Measurements from ENCODE around the gene GAS7. TPM values are rescaled to one million over a fixed set of nuclear protein-coding genes. Genes with fewer than 3 reads are reported as not detected.

GAS7 gene
- total and polyA plus RNA-seq, 2 experiments from 2014 or later, result 25.8 to 27.3 TPM

DNA sequence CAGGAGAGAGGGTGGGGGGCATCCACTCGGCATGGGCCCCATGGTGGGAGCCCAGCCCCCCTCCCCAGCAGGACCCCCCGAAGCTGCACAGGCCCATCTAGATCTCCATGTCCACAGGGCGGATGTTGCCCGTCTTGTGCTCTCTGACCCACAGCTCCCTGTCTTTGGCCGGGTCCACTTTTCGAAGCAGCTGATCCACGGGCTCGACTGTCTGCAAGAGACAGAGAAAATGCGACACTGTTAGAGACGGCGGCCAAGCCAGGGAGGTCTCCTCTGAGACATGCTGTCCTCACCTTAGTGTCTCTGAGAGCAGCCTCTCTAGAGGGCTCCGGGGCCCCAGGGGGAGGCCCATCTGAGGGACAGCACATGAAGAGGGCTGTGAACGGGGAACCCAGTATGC lies 281.3 kb downstream of the GAS7 start:
- H3K36me3 ChIP-seq (replicated peaks; ENCODE audit: insufficient read depth, low read depth), result no peaks in the 10 kb centered on the region
- TF ChIP-seq EZH2 (IDR thresholded peaks at IDR 0.05; ENCODE audit: borderline replicate concordance) (no peak), EZH2phosphoT487 (IDR thresholded peaks at IDR 0.05; ENCODE audit: low read depth, severe bottlenecking, unreplicated experiment) (no peak)
- TF ChIP-seq, protein P1, sequence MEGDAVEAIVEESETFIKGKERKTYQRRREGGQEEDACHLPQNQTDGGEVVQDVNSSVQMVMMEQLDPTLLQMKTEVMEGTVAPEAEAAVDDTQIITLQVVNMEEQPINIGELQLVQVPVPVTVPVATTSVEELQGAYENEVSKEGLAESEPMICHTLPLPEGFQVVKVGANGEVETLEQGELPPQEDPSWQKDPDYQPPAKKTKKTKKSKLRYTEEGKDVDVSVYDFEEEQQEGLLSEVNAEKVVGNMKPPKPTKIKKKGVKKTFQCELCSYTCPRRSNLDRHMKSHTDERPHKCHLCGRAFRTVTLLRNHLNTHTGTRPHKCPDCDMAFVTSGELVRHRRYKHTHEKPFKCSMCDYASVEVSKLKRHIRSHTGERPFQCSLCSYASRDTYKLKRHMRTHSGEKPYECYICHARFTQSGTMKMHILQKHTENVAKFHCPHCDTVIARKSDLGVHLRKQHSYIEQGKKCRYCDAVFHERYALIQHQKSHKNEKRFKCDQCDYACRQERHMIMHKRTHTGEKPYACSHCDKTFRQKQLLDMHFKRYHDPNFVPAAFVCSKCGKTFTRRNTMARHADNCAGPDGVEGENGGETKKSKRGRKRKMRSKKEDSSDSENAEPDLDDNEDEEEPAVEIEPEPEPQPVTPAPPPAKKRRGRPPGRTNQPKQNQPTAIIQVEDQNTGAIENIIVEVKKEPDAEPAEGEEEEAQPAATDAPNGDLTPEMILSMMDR (IDR thresholded peaks at IDR 0.05; ENCODE audit: poor library complexity), result no peak
- no peaks in the 10 kb centered on the region for H3K9me3 ChIP-seq (ENCODE audit: low read depth)
- no peak overlapping the region for H3K4me3 ChIP-seq
- H3K27ac ChIP-seq, result no peak overlapping the region
- no peak for DNase-seq (ENCODE audit: low spot score)
- H3K9me2 ChIP-seq (replicated peaks; ENCODE audit: insufficient read depth), result no peaks in the 10 kb centered on the region
- WGBS (ENCODE audit: low lambda C conversion rate, missing lambda C conversion rate), result 92% methylated on average over 13 of the region's 13 CpGs
- no peaks in the 10 kb centered on the region for H3K27me3 ChIP-seq
- no peaks in the 10 kb centered on the region for H3K79me2 ChIP-seq
- H3K4me2 ChIP-seq, result no peak overlapping the region
- H3K4me1 ChIP-seq (ENCODE audit: insufficient read depth), result no peaks in the 10 kb centered on the region
- H2AFZ ChIP-seq, result no peak overlapping the region
- H4K20me1 ChIP-seq (ENCODE audit: insufficient read depth, poor library complexity, severe bottlenecking), result no peaks in the 10 kb centered on the region

DNA sequence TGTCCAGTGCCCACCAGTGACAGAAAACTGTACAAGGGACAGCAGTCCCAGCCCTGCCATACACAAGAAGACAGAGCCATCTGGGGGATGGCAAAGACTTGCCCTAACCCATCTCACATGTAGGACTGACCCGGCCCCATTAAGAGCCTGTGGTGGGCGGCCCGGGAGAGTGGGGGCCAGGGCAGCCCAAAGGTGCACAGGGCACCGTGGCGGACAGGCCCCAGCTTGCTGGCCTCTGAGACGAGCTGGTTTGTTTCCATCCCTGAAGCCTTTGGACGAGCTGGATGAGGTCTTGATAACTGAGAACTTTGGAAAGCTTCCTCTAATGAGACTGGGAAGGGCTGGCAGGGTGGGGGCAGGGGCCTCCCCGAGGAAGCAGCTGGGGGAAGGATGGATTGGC lies 282.3 kb downstream of the GAS7 start:
- no peaks in the 10 kb centered on the region for H3K27me3 ChIP-seq
- H3K79me2 ChIP-seq, result no peaks in the 10 kb centered on the region
- H4K20me1 ChIP-seq (ENCODE audit: insufficient read depth, poor library complexity, severe bottlenecking), result no peaks in the 10 kb centered on the region
- DNase-seq (ENCODE audit: low spot score), result no peak
- H3K9me3 ChIP-seq (ENCODE audit: low read depth), result no peaks in the 10 kb centered on the region
- H3K27ac ChIP-seq, result no peak overlapping the region
- H3K36me3 ChIP-seq (replicated peaks; ENCODE audit: insufficient read depth, low read depth), result no peaks in the 10 kb centered on the region
- no peaks in the 10 kb centered on the region for H3K4me1 ChIP-seq (ENCODE audit: insufficient read depth)
- TF ChIP-seq EZH2 (IDR thresholded peaks at IDR 0.05; ENCODE audit: borderline replicate concordance) (no peak), EZH2phosphoT487 (IDR thresholded peaks at IDR 0.05; ENCODE audit: low read depth, severe bottlenecking, unreplicated experiment) (no peak)
- TF ChIP-seq, protein P1 (IDR thresholded peaks at IDR 0.05; ENCODE audit: poor library complexity), result no peak
- no peak overlapping the region for H3K4me2 ChIP-seq
- H3K9me2 ChIP-seq (replicated peaks; ENCODE audit: insufficient read depth), result no peaks in the 10 kb centered on the region
- no peak overlapping the region for H3K4me3 ChIP-seq
- H2AFZ ChIP-seq, result no peak overlapping the region
- WGBS (ENCODE audit: low lambda C conversion rate, missing lambda C conversion rate), result 96% methylated on average over 8 of the region's 8 CpGs

DNA sequence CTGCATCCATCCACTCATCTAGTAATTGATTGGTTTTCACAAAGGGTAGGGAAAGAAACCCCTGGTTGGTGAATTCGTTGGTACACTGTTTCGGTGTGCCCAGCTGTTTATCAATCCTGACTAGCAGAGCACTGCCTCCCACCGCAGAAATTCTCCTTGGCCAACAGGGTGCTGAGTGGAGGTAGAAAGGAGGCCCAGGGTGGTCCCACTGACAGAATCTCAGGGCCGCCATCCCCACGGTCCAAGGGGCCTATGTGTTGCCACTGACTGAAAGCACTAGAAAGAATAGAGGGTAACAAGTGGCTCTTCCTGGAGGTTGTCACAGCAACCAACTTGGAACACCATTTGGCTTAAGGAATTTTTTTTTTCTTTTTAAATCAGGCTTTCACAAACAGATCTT lies 284.9 kb downstream of the GAS7 start:
- WGBS (ENCODE audit: low lambda C conversion rate, missing lambda C conversion rate), result 96% methylated on average over 5 of the region's 5 CpGs

More for the DNA sequence above, 284.9 kb downstream of the GAS7 start:
- no peak for DNase-seq (ENCODE audit: low spot score)
- Histone ChIP-seq H4K20me1 (ENCODE audit: insufficient read depth, poor library complexity, severe bottlenecking) (no peaks in the 10 kb centered on the region), H3K9me2 (replicated peaks; ENCODE audit: insufficient read depth) (no peaks in the 10 kb centered on the region), H2AFZ (no peak overlapping the region), H3K27ac (no peak overlapping the region), H3K27me3 (no peaks in the 10 kb centered on the region), H3K4me2 (no peak overlapping the region), H3K79me2 (no peaks in the 10 kb centered on the region), H3K4me1 (ENCODE audit: insufficient read depth) (no peaks in the 10 kb centered on the region), H3K36me3 (replicated peaks; ENCODE audit: insufficient read depth, low read depth) (no peaks in the 10 kb centered on the region), H3K4me3 (no peak overlapping the region), H3K9me3 (ENCODE audit: low read depth) (no peaks in the 10 kb centered on the region)
- TF ChIP-seq EZH2 (IDR thresholded peaks at IDR 0.05; ENCODE audit: borderline replicate concordance) (no peak), EZH2phosphoT487 (IDR thresholded peaks at IDR 0.05; ENCODE audit: low read depth, severe bottlenecking, unreplicated experiment) (no peak)
- TF ChIP-seq, protein P1 (IDR thresholded peaks at IDR 0.05; ENCODE audit: poor library complexity), result no peak
